Panc1 (cell line): ENCODE results near the gene MDC1. TPM values are rescaled to one million over a fixed set of nuclear protein-coding genes. Genes with fewer than 3 reads are reported as not detected.

ENCODE experiments used
- ATAC-seq: fragments of 200-7000 bp; cut with Tn5 transposase; 2 replicates; pipeline ENCODE4 v1.9.1; 2020; ENCODE audit warnings: mild to moderate bottlenecking, moderate library complexity
- BruUV-seq: library from RNA; stranded (reverse); fragments of 400-500 nt; replicated peaks from 2 replicates; lab custom pipeline; 2021; lab: Mats Ljungman, UMichigan
- CTCF ChIA-PET: fragments of 300-600 bp; sonication (Branson Sonifier 250); formaldehyde crosslinking; loops from one replicate; lab custom pipeline; 2022; ENCODE audit warnings: antibody characterized with exemption; lab: Charles Lee
- POLR2A ChIA-PET: fragments of 300-600 bp; sonication (Branson Sonifier 250); formaldehyde crosslinking; loops from one replicate; lab custom pipeline; 2022; ENCODE audit warnings: antibody characterized with exemption; lab: Charles Lee
- DNase-seq: peaks from one replicate; pipeline ENCODE4 v3.0.0-alpha.2; 2010; ENCODE audit warnings: low read depth, low spot score
- H3K27ac ChIP-seq: 2 replicates; pipeline ENCODE4 v1.5.1; 2011; ENCODE audit warnings: mild to moderate bottlenecking, low read length, inconsistent platforms
- H3K27me3 ChIP-seq: fragments of 200-500 bp; sonication (Bioruptor generic); 2 replicates; pipeline ENCODE4 v1.6.0; 2014; ENCODE audit warnings: low read length, inconsistent platforms; ENCODE audit not compliant: control insufficient read depth, insufficient read depth
- H3K36me3 ChIP-seq: fragments of 200-500 bp; sonication (Bioruptor generic); 2 replicates; pipeline ENCODE4 v1.5.1; 2014; ENCODE audit warnings: inconsistent platforms, mild to moderate bottlenecking, low read length, moderate library complexity; ENCODE audit not compliant: control insufficient read depth, insufficient read depth
- H3K4me1 ChIP-seq: 2 replicates; pipeline ENCODE4 v1.5.1; 2011; ENCODE audit warnings: inconsistent platforms, mild to moderate bottlenecking, low read length, moderate library complexity; ENCODE audit not compliant: control insufficient read depth, insufficient read depth
- H3K4me3 ChIP-seq, 2 experiments: 2 replicates each; pipeline ENCODE4 v1.5.1; 2011 to 2012; ENCODE audit warnings: low read depth in 2 of 2, low read length in 2 of 2, mild to moderate bottlenecking in 2 of 2, inconsistent platforms in 1 of 2, moderate library complexity in 1 of 2
- H3K9me3 ChIP-seq: fragments of 200-500 bp; sonication (Bioruptor generic); 2 replicates; pipeline ENCODE4 v1.5.1; 2014; ENCODE audit warnings: low read depth, mild to moderate bottlenecking, inconsistent platforms, low read length, moderate library complexity; ENCODE audit not compliant: control insufficient read depth, insufficient read depth
- CTCF ChIP-seq: fragments of 450-650 bp; IDR thresholded peaks from 2 replicates; pipeline ENCODE4 v1.5.1; 2017; ENCODE audit warnings: mild to moderate bottlenecking
- POLR2AphosphoS5 ChIP-seq: IDR thresholded peaks from 2 replicates; pipeline ENCODE4 v1.6.1; 2012; ENCODE audit warnings: mild to moderate bottlenecking, low read depth, low read length, moderate library complexity
- REST ChIP-seq, 2 experiments: IDR thresholded peaks; 2 replicates each; pipeline ENCODE4 v1.6.1; 2011 to 2012; ENCODE audit warnings: low read depth in 2 of 2, control low read depth in 1 of 2, low read length in 1 of 2, mild to moderate bottlenecking in 1 of 2, moderate library complexity in 1 of 2; ENCODE audit not compliant: insufficient read depth in 1 of 2
- SIN3A ChIP-seq: IDR thresholded peaks from 2 replicates; pipeline ENCODE4 v1.6.1; 2012; ENCODE audit warnings: low read depth, mild to moderate bottlenecking, low read length, moderate library complexity, borderline replicate concordance; ENCODE audit not compliant: insufficient read depth
- TCF7L2 ChIP-seq: IDR thresholded peaks from 2 replicates; pipeline ENCODE4 v1.6.1; 2011; ENCODE audit warnings: mild to moderate bottlenecking, low read depth, low read length, inconsistent platforms
- in situ Hi-C: cut with HindIII; loops from 2 replicates; pipeline ENCODE4 v1.10.0; 2016; ENCODE audit warnings: low sequenced_read_pairs, low pct_unique_long_range_greater_than_20kb
- intact Hi-C: fragments of 100-400 bp; cut with micrococcal nuclease; formaldehyde crosslinking; loops from one replicate; pipeline ENCODE4 v1.10.0; 2022; ENCODE audit not compliant: unreplicated experiment
- total RNA-seq: library from RNA; stranded (reverse); gene quantifications from one replicate; pipeline ENCODE4 v1.2.1, GENCODE V29; 2021; ENCODE audit not compliant: unreplicated experiment

MDC1 gene
- total RNA-seq, 1 experiment from 2014 or later = 68.6 TPM

DNA sequence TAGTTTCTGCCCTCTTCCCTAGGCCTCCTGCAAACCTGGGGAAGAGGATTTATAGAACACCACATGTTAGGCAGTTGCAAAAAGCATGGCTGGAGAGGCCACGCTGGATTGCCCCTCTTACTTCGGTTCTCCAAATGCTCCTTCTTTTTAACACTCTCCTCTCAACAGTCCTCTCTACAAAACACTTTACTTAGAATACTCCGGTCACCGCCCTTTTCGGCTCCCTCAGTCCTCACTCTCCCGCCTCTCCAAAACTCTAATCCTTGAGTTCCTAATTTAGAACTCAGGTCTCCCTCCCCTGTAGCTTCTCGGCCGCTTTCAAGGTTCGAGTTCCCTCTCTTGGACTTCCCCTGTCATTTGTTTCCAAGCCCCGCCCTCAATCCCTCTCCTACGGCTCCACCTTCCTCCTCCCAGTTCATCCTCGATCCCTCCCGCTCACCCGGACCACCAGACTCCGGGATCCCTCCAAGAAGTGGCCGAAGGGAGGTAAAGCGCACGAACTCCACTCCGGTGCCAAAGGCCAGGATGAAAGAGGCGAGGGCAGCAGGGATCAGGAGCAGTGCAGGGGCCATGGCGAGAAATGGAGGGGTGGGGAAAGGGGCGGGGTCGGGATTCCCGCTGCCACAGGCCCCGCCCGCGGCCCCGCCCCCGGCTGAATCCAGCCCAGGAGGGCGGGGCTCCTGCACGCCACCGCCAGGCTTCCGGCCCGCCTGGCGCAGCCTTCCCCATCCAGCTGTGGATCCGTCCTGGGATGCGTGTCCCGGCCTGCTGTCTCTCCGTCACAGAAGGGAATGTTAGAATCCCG is 26.5 kb downstream of the MDC1 start, which contains the start of gene NRM:
Gene NRM, minus strand, starts transcription at position 582 of the 805 bp plus-strand sequence. Its CDS starts 10 bp downstream, at position 572.
- TF ChIP-seq SIN3A (peak; percentile 69; the same call in 1 of the 2 replicates), CTCF (no peak), REST (IDR thresholded peaks at IDR 0.05; ENCODE audit: insufficient read depth in 1 of 2, low read depth in 2 of 2, low read length in 1 of 2) (no peak), POLR2AphosphoS5 (peak; percentile 48; the same call in 1 of the 2 replicates)
- Histone ChIP-seq H3K36me3 (no peaks in the 10 kb centered on the region), H3K9me3 (no peaks in the 10 kb centered on the region), H3K4me3 (peak within 1 kb of the TSS; percentile 56 to 86), H3K27ac (peak within 1 kb of the TSS; percentile 87), H3K27me3 (no peaks in the 10 kb centered on the region), H3K4me1 (peaks cover 33% of the 10 kb centered on the region)
- ChIA-PET CTCF (interaction anchor here (0.6 kb wide), 1 partner anchor 502 kb away, joined by 6 read pairs; no protein-coding TSS in a partner anchor), POLR2A (interaction anchor here (0.9 to 1.1 kb wide), 3 partner anchors 18 to 31 kb away, joined by 4 to 5 read pairs (median 4); partner anchors contain the start of genes DHX16 and MDC1)
- intact Hi-C loops (no loop called here), in situ Hi-C loops (no loop called here)
- ATAC-seq = peak; percentile 78
- BruUV-seq = no TSS peak
- peak; percentile 55 for DNase-seq

DNA sequence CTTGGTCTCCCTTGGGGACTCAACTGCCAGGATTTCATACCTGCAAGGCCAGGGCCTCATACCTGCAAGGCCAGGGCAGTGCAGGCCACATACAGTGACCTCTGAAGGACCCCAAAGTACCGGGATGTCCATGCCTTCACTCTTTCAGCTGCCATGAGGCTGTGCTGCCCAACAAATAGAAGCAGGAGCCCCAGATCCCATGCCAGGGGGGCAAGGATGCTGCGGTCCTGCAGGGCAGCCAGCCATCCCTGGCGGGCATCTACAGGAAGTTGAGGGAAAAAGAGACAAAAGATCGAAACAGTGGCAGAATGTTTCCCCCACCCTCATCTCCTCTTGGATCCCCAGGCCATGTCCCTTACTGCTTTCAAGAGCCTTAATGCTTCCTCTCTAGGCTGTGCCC is 27.1 kb downstream of the MDC1 start:
- BruUV-seq = no TSS peak
- Histone ChIP-seq H3K4me3 (peak overlapping the region; percentile 56 to 86), H3K27ac (peak overlapping the region; percentile 87), H3K27me3 (no peaks in the 10 kb centered on the region), H3K4me1 (peaks cover 38% of the 10 kb centered on the region), H3K36me3 (no peaks in the 10 kb centered on the region), H3K9me3 (no peaks in the 10 kb centered on the region)
- TF ChIP-seq POLR2AphosphoS5 (no peak), TCF7L2 (no peak), REST (IDR thresholded peaks at IDR 0.05; ENCODE audit: insufficient read depth in 1 of 2, low read depth in 2 of 2, low read length in 1 of 2) (no peak), SIN3A (no peak), CTCF (no peak)
- DNase-seq (no peak), ATAC-seq (no peak)
- POLR2A ChIA-PET = no interaction called here
- CTCF ChIA-PET = interaction anchor here (0.7 kb wide), 1 partner anchor 112 kb away, joined by 3 read pairs; no protein-coding TSS in a partner anchor
- intact Hi-C loops = no loop called here
- in situ Hi-C loops = no loop called here
